Smooth muscle cell (in vitro differentiated cells): ENCODE data around the gene PATJ. TPM values are rescaled to one million over a fixed set of nuclear protein-coding genes. Genes with fewer than 3 reads are reported as not detected.
"Not testable (repeated sequence)": the region's sequence is repeated elsewhere in the genome, so short reads cannot be mapped to it uniquely, and the experiment has no call there.

Source experiments
- DNase-seq: peaks from one replicate; lab custom pipeline; 2025; ENCODE audit not compliant: unreplicated experiment; lab: John Stamatoyannopoulos, UW
- H2AFZ ChIP-seq: fragments of 200-600 bp; sonication (generic); 2 replicates; pipeline ENCODE4 v1.6.0; 2016; ENCODE audit warnings: antibody characterized with exemption, low read depth, mild to moderate bottlenecking
- H3F3A ChIP-seq: fragments of 200-600 bp; sonication (generic); 2 replicates; pipeline ENCODE4 v1.6.0; 2017; ENCODE audit warnings: antibody characterized with exemption, low read depth
- H3K27ac ChIP-seq: fragments of 200-600 bp; sonication (generic); 2 replicates; pipeline ENCODE4 v1.5.1; 2016; ENCODE audit warnings: low read depth, mild to moderate bottlenecking
- H3K27me3 ChIP-seq: fragments of 200-600 bp; sonication (generic); 2 replicates; pipeline ENCODE4 v1.6.1; 2016; ENCODE audit warnings: low read depth, mild to moderate bottlenecking
- H3K36me3 ChIP-seq: fragments of 200-600 bp; sonication (generic); 2 replicates; pipeline ENCODE4 v1.5.1; 2016; ENCODE audit warnings: low read depth
- H3K4me1 ChIP-seq: fragments of 200-600 bp; sonication (generic); 2 replicates; pipeline ENCODE4 v1.5.1; 2016; ENCODE audit warnings: low read depth
- H3K4me2 ChIP-seq: fragments of 200-600 bp; sonication (generic); 2 replicates; pipeline ENCODE4 v1.6.0; 2016; ENCODE audit warnings: mild to moderate bottlenecking
- H3K4me3 ChIP-seq: fragments of 200-600 bp; sonication (generic); 2 replicates; pipeline ENCODE4 v1.5.1; 2016; ENCODE audit warnings: mild to moderate bottlenecking
- H3K79me2 ChIP-seq: fragments of 200-600 bp; sonication (generic); 2 replicates; pipeline ENCODE4 v1.6.0; 2016; ENCODE audit warnings: low read depth, mild to moderate bottlenecking
- H3K9ac ChIP-seq: fragments of 200-600 bp; sonication (generic); 2 replicates; pipeline ENCODE4 v1.6.0; 2016; ENCODE audit warnings: low read depth
- H3K9me3 ChIP-seq: fragments of 200-600 bp; sonication (generic); replicated peaks from 2 replicates; pipeline ENCODE4 v1.5.1; 2016; ENCODE audit warnings: low read depth
- H4K20me1 ChIP-seq: fragments of 200-600 bp; sonication (generic); 2 replicates; pipeline ENCODE4 v1.6.0; 2016; ENCODE audit warnings: low read depth
- CTCF ChIP-seq: fragments of 200-600 bp; sonication (generic); IDR thresholded peaks from 2 replicates; pipeline ENCODE4 v1.5.1; 2017; ENCODE audit warnings: borderline replicate concordance, mild to moderate bottlenecking, antibody characterized with exemption; ENCODE audit not compliant: insufficient read depth, poor library complexity, severe bottlenecking
- WGBS: methylation state at CpG from one replicate; pipeline ENCODE4 v1.1.7; 2016; ENCODE audit warnings: low lambda C conversion rate; 5-methylcytosine and 5-hydroxymethylcytosine counted together
- polyA plus RNA-seq: library from polyadenylated mRNA; unstranded; fragments of >200 nt; fragmentation: Nextera tagmentation; extraction: Ambion mirVana; gene quantifications from 2 replicates; pipeline ENCODE4 v1.2.1, GENCODE V29; 2016
- total RNA-seq: library from RNA; depleted of rRNA; stranded (reverse); fragments of >200 nt; gene quantifications from 2 replicates; pipeline ENCODE4 v1.2.3, GENCODE V29; 2014

Gene PATJ
- total and polyA plus RNA-seq, 2 experiments from 2014 or later: 3.5 to 12.3 TPM

- Histone ChIP-seq H3K36me3 (no peaks in the 10 kb centered on the region), H3K9ac (no peak overlapping the region), H2AFZ (no peak overlapping the region), H3K27ac (no peak overlapping the region), H3K4me2 (peak overlapping the region; percentile 72), H3K79me2 (no peaks in the 10 kb centered on the region), H3K4me1 (peaks cover 44% of the 10 kb centered on the region), H3K27me3 (no peaks in the 10 kb centered on the region), H4K20me1 (no peaks in the 10 kb centered on the region), H3K9me3 (no peaks in the 10 kb centered on the region), H3F3A (no peaks in the 10 kb centered on the region), H3K4me3 (no peak overlapping the region)
- 47% methylated on average over 7 of the region's 7 CpGs for WGBS
- no peak for TF ChIP-seq CTCF
- no peak for DNase-seq
These were observed 439.3 kb downstream of the PATJ start for GRCh38 chr1:62181532-62181931.

- H3K79me2 ChIP-seq: not testable (repeated sequence)
These were observed 439.9 kb downstream of the PATJ start for GRCh38 chr1:62182157-62182556.

GRCh38 chr1:62183164-62184020 is 441.1 kb downstream of the PATJ start:
- H3K9ac ChIP-seq, H4K20me1 ChIP-seq, H3K36me3 ChIP-seq, H3K27me3 ChIP-seq, H3K27ac ChIP-seq, H3F3A ChIP-seq, H3K4me3 ChIP-seq, DNase-seq, H3K9me3 ChIP-seq, H3K79me2 ChIP-seq: not testable (repeated sequence)
- Histone ChIP-seq H2AFZ (peak overlapping the region; percentile 27), H3K4me2 (peak overlapping the region; percentile 51), H3K4me1 (peaks cover 44% of the 10 kb centered on the region)
- WGBS: 45% methylated on average over 11 of the region's 11 CpGs

More at GRCh38 chr1:62182157-62182556, 439.9 kb downstream of the PATJ start:
- H4K20me1 ChIP-seq, H3K9me3 ChIP-seq, DNase-seq, H3K27ac ChIP-seq, H3K27me3 ChIP-seq, H3K9ac ChIP-seq, H3F3A ChIP-seq, H3K36me3 ChIP-seq: not testable (repeated sequence)
- Histone ChIP-seq H3K4me1 (peaks cover 44% of the 10 kb centered on the region), H3K4me3 (peak overlapping the region; percentile 24), H3K4me2 (peak overlapping the region; percentile 72), H2AFZ (peak overlapping the region; percentile 11)
- WGBS: 24% methylated on average over 8 of the region's 8 CpGs

GRCh38 chr1:62184336-62184735 is 442.1 kb downstream of the PATJ start:
- Histone ChIP-seq H2AFZ (no peak overlapping the region), H3K27me3 (no peaks in the 10 kb centered on the region)
- no peak for DNase-seq

GRCh38 chr1:62185233-62185632 is 443.0 kb downstream of the PATJ start:
- H3K9ac ChIP-seq, H4K20me1 ChIP-seq, H3K27ac ChIP-seq, H3F3A ChIP-seq, H3K27me3 ChIP-seq, H3K79me2 ChIP-seq, H3K9me3 ChIP-seq, DNase-seq, H3K4me2 ChIP-seq, H3K36me3 ChIP-seq, H2AFZ ChIP-seq, H3K4me3 ChIP-seq: not testable (repeated sequence)
- peaks cover 34% of the 10 kb centered on the region for H3K4me1 ChIP-seq
- WGBS: 90% methylated on average over 6 of the region's 6 CpGs

More at GRCh38 chr1:62184336-62184735, 442.1 kb downstream of the PATJ start:
- Histone ChIP-seq H3K36me3 (no peaks in the 10 kb centered on the region), H3K4me3 (no peak overlapping the region), H3F3A (no peaks in the 10 kb centered on the region), H3K4me1 (peaks cover 40% of the 10 kb centered on the region), H3K9ac (no peak overlapping the region), H4K20me1 (no peaks in the 10 kb centered on the region), H3K79me2 (no peaks in the 10 kb centered on the region), H3K27ac (no peak overlapping the region), H3K9me3 (no peaks in the 10 kb centered on the region), H3K4me2 (no peak overlapping the region)
- no peak for TF ChIP-seq CTCF
- WGBS: 75% methylated on average over 7 of the region's 7 CpGs
